HEK293 (cell line): ENCODE measurements around the gene SMCHD1.
"Not testable (repeated sequence)": the region's sequence is repeated elsewhere in the genome, so short reads cannot be mapped to it uniquely, and the experiment has no call there.

Source experiments
- CTCF ChIA-PET: fragments of 350-600 bp; formaldehyde crosslinking; extraction: SDS; loops from one replicate; lab custom pipeline; 2021; ENCODE audit warnings: antibody characterized with exemption; lab: Yijun Ruan, JAX
- POLR2A ChIA-PET: fragments of 300-600 bp; formaldehyde crosslinking; extraction: SDS; loops from one replicate; lab custom pipeline; 2020; ENCODE audit warnings: antibody characterized with exemption, inconsistent platforms; lab: Yijun Ruan, JAX
- H3K27ac ChIP-seq: fragments of 200-500 bp; sonication (Bioruptor generic); 2 replicates; pipeline ENCODE4 v1.5.1; 2014; ENCODE audit warnings: low read depth, low read length, control low read depth, inconsistent platforms; ENCODE audit errors: extremely low read depth
- H3K36me3 ChIP-seq, 2 experiments: fragments of 200-500 bp in 1 of 2; sonication (Bioruptor generic) in 1 of 2; 1 replicate in 1 of 2; 2 replicates in 1 of 2; pipeline ENCODE4 v1.5.1; 2014 to 2017; ENCODE audit warnings: inconsistent platforms in 2 of 2, low read length in 2 of 2; ENCODE audit not compliant: control insufficient read depth in 2 of 2, insufficient read depth in 1 of 2
- H3K4me1 ChIP-seq: fragments of 200-500 bp; sonication (Bioruptor generic); 2 replicates; pipeline ENCODE4 v1.5.1; 2014; ENCODE audit warnings: mild to moderate bottlenecking, low read length, inconsistent platforms; ENCODE audit not compliant: control insufficient read depth, insufficient read depth
- H3K4me3 ChIP-seq: 2 replicates; pipeline ENCODE4 v1.5.1; 2011; ENCODE audit warnings: low read depth, mild to moderate bottlenecking, control low read depth, low read length, moderate library complexity
- H3K9me3 ChIP-seq: fragments of 200-500 bp; sonication (Bioruptor generic); 2 replicates; pipeline ENCODE4 v1.5.1; 2014; ENCODE audit warnings: low read depth, low read length, inconsistent platforms; ENCODE audit not compliant: control insufficient read depth, insufficient read depth
- ELK4 ChIP-seq: IDR thresholded peaks from 2 replicates; pipeline ENCODE4 v1.6.1; 2011; ENCODE audit warnings: mild to moderate bottlenecking, low read depth, low read length, borderline replicate concordance
- GLI2 ChIP-seq: fragments of 450-650 bp; formaldehyde crosslinking; IDR thresholded peaks from 2 replicates; pipeline ENCODE4; 2017; ENCODE audit warnings: missing biosample characterization, missing genetic modification characterization, low read depth, borderline replicate concordance
- KLF7 ChIP-seq: fragments of 450-650 bp; formaldehyde crosslinking; IDR thresholded peaks from 2 replicates; pipeline ENCODE4 v1.5.1; 2016; ENCODE audit warnings: missing biosample characterization, missing genetic modification characterization, borderline replicate concordance
- MZF1 ChIP-seq: fragments of 450-650 bp; formaldehyde crosslinking; IDR thresholded peaks from 2 replicates; pipeline ENCODE4 v1.5.1; 2017; ENCODE audit warnings: missing biosample characterization, missing genetic modification characterization, borderline replicate concordance
- PATZ1 ChIP-seq: fragments of 450-650 bp; formaldehyde crosslinking; IDR thresholded peaks from 2 replicates; pipeline ENCODE4 v1.5.1; 2016; ENCODE audit warnings: missing biosample characterization, missing genetic modification characterization
- TSHZ1 ChIP-seq: fragments of 450-650 bp; formaldehyde crosslinking; IDR thresholded peaks from 2 replicates; pipeline ENCODE4 v1.5.1; 2016; ENCODE audit warnings: missing biosample characterization, missing genetic modification characterization, borderline replicate concordance
- ZFP3 ChIP-seq: fragments of 450-650 bp; formaldehyde crosslinking; IDR thresholded peaks from 2 replicates; pipeline ENCODE4 v1.5.1; 2016; ENCODE audit warnings: low read depth, missing biosample characterization, missing genetic modification characterization
- ZFP41 ChIP-seq: fragments of 450-650 bp; formaldehyde crosslinking; IDR thresholded peaks from 2 replicates; pipeline ENCODE4 v1.5.1; 2016; ENCODE audit warnings: missing biosample characterization, missing genetic modification characterization, borderline replicate concordance
- ZNF148 ChIP-seq: fragments of 450-650 bp; formaldehyde crosslinking; IDR thresholded peaks from 2 replicates; pipeline ENCODE4 v1.5.0; 2017; ENCODE audit warnings: missing biosample characterization, missing genetic modification characterization, borderline replicate concordance
- ZNF155 ChIP-seq: fragments of 450-650 bp; formaldehyde crosslinking; IDR thresholded peaks from 2 replicates; pipeline ENCODE4 v1.5.1; 2016; ENCODE audit warnings: missing biosample characterization, missing genetic modification characterization
- ZNF292 ChIP-seq: fragments of 450-650 bp; formaldehyde crosslinking; IDR thresholded peaks from 2 replicates; pipeline ENCODE4 v1.5.1; 2016; ENCODE audit warnings: low read depth, missing biosample characterization, missing genetic modification characterization, borderline replicate concordance
- ZNF302 ChIP-seq: fragments of 450-650 bp; formaldehyde crosslinking; IDR thresholded peaks from 2 replicates; pipeline ENCODE4 v1.5.1; 2016; ENCODE audit warnings: missing biosample characterization, missing genetic modification characterization, low read depth
- ZNF555 ChIP-seq: fragments of 450-650 bp; formaldehyde crosslinking; conservative IDR thresholded peaks from 2 replicates; pipeline ENCODE4 v1.5.1; 2017; ENCODE audit warnings: missing biosample characterization, mild to moderate bottlenecking, missing genetic modification characterization, inconsistent platforms
- ZNF560 ChIP-seq: fragments of 450-650 bp; formaldehyde crosslinking; IDR thresholded peaks from 2 replicates; pipeline ENCODE4 v1.5.1; 2017; ENCODE audit warnings: missing biosample characterization, missing genetic modification characterization, borderline replicate concordance
- ZNF704 ChIP-seq: fragments of 450-650 bp; formaldehyde crosslinking; IDR thresholded peaks from 2 replicates; pipeline ENCODE4 v1.5.1; 2016; ENCODE audit warnings: missing biosample characterization, missing genetic modification characterization

SMCHD1 gene

GRCh38 chr18:2837290-2837689 is 181.8 kb downstream of the SMCHD1 start:
- CTCF ChIA-PET, H3K36me3 ChIP-seq, POLR2A ChIA-PET, H3K9me3 ChIP-seq, H3K4me1 ChIP-seq, H3K4me3 ChIP-seq, H3K27ac ChIP-seq: not testable (repeated sequence)
- TF ChIP-seq ZNF302 (tag by site-specific recombination), result peak; percentile 91; the same call in 1 of the 2 replicates

GRCh38 chr18:2839202-2839601 is 183.7 kb downstream of the SMCHD1 start:
- Histone ChIP-seq H3K4me1 (no peaks in the 10 kb centered on the region), H3K36me3 (no peaks in the 10 kb centered on the region), H3K27ac (no peak overlapping the region), H3K9me3 (no peaks in the 10 kb centered on the region), H3K4me3 (no peak overlapping the region)
- no peak for TF ChIP-seq ZFP3 (tag by site-specific recombination)
- TF ChIP-seq ZNF555 (tag by site-specific recombination), result no peak
- no peak for TF ChIP-seq GLI2 (tag by site-specific recombination)
- no peak for TF ChIP-seq ZNF292
- TF ChIP-seq ZNF704 (tag by site-specific recombination), result no peak
- TF ChIP-seq ZNF155 (tag by site-specific recombination), result no peak
- TF ChIP-seq ZNF302 (tag by site-specific recombination), result no peak
- no peak for TF ChIP-seq TSHZ1 (tag by site-specific recombination)
- no peak for TF ChIP-seq PATZ1 (tag by site-specific recombination)
- TF ChIP-seq ZNF148 (tag by site-specific recombination), result no peak
- TF ChIP-seq ZNF560 (tag by site-specific recombination), result no peak
- TF ChIP-seq ZFP41, result no peak
- TF ChIP-seq MZF1, result no peak
- no peak for TF ChIP-seq ELK4
- TF ChIP-seq KLF7, result no peak
- POLR2A ChIA-PET, result no interaction called here
- CTCF ChIA-PET, result no interaction called here
